Upper lobe of right lung (tissue), 1 donor: ENCODE measurements around the gene MAP2K7. TPM values are rescaled to one million over a fixed set of nuclear protein-coding genes. Genes with fewer than 3 reads are reported as not detected.
A peak's percentile ranks its signal among the peaks of the same experiment; 100 is the strongest.

Source experiments
- ATAC-seq: fragments of 200-7000 bp; cut with Tn5 transposase; one replicate; pipeline ENCODE4 v1.9.1; 2020; ENCODE audit warnings: mild to moderate bottlenecking, moderate library complexity
- DNase-seq: peaks from one replicate; pipeline ENCODE4 v3.0.0-alpha.2; 2020
- H3K27ac ChIP-seq: fragments of 200-600 bp; one replicate; pipeline ENCODE4 v1.8.0; 2022
- H3K27me3 ChIP-seq: fragments of 200-600 bp; one replicate; pipeline ENCODE4 v1.8.0; 2022; ENCODE audit warnings: mild to moderate bottlenecking
- H3K36me3 ChIP-seq: fragments of 200-600 bp; one replicate; pipeline ENCODE4 v1.8.0; 2022
- H3K4me1 ChIP-seq: fragments of 200-600 bp; one replicate; pipeline ENCODE4 v1.8.0; 2022
- H3K4me3 ChIP-seq: fragments of 200-600 bp; one replicate; pipeline ENCODE4 v1.8.0; 2022; ENCODE audit warnings: mild to moderate bottlenecking
- H3K9me3 ChIP-seq: fragments of 200-600 bp; one replicate; pipeline ENCODE4 v1.8.0; 2022
- intact Hi-C: fragments of 100-400 bp; cut with DNase I; formaldehyde crosslinking; loops from one replicate; pipeline ENCODE4 v1.11.0; 2022
- long read RNA-seq: library from polyadenylated mRNA; unstranded; transcript quantifications from one replicate; pipeline ENCODE4 v2.0.0, GENCODE V29; 2021
- total RNA-seq: library from RNA; stranded (reverse); fragmentation: NEBNext Ultra II Directional; extraction: Animal tissue kit (Norgen Biotek cat#: 25700); gene quantifications from one replicate; pipeline ENCODE4 v1.2.1, GENCODE V29; 2021
- TF ChIP-seq, protein P1 (sequence below): fragments of 200-600 bp; IDR thresholded peaks from one replicate; pipeline ENCODE4 v1.8.0; 2022; ENCODE audit warnings: antibody characterized with exemption
- donor health status: DM: no; HTN: yes; CAD: no; lungs with severe emphysema.

The MAP2K7 gene
- total RNA-seq: 36.4 TPM
- long read RNA-seq, partial matches to known transcripts: 3 of 29 reads
- long read RNA-seq, other reads (novel, unspliced or antisense): 24 of 29 reads

DNA sequence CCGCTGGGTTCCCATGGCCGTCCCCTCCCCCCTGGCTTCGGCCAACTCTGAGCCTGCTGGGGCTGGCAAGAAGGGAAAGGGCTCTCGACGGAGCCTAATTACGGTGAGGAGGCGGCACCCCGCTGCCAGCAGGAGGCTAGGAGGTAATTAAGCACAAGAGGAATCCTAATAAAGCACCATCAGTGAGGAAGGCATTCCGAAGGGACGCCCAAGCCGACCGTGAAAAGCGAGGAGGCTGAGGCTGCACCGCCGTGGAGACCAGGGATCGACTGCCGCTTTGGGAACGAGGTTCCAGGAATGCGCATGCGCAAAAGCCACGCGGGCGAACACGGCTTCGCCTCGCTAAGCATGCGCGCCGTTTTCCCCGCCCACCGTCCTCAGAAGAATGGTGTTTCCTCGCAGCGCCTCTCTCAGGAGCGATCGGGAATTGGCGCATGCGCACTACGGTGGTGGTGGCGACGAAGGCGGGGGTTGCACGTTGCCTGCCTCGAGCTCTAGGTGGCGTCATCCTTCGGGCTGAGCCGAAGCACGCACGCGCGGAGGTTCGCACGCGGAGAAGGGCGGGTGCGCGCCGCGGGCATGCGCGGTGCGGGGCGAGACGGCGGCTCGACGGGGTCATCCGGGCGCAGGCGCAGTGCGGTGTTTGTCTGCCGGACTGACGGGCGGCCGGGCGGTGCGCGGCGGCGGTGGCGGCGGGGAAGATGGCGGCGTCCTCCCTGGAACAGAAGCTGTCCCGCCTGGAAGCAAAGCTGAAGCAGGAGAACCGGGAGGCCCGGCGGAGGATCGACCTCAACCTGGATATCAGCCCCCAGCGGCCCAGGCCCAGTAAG is at the start of gene MAP2K7:
TSS of gene MAP2K7 (plus strand) at position 634 of the 830 bp plus-strand sequence. CDS start at position 702, 68 bp downstream.
- peaks cover 22% of the 10 kb centered on the region for H3K4me1 ChIP-seq
- H3K36me3 ChIP-seq: no peaks in the 10 kb centered on the region
- peak within 1 kb of the TSS; percentile 82 for H3K4me3 ChIP-seq
- TF ChIP-seq, protein P1, sequence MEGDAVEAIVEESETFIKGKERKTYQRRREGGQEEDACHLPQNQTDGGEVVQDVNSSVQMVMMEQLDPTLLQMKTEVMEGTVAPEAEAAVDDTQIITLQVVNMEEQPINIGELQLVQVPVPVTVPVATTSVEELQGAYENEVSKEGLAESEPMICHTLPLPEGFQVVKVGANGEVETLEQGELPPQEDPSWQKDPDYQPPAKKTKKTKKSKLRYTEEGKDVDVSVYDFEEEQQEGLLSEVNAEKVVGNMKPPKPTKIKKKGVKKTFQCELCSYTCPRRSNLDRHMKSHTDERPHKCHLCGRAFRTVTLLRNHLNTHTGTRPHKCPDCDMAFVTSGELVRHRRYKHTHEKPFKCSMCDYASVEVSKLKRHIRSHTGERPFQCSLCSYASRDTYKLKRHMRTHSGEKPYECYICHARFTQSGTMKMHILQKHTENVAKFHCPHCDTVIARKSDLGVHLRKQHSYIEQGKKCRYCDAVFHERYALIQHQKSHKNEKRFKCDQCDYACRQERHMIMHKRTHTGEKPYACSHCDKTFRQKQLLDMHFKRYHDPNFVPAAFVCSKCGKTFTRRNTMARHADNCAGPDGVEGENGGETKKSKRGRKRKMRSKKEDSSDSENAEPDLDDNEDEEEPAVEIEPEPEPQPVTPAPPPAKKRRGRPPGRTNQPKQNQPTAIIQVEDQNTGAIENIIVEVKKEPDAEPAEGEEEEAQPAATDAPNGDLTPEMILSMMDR: peak; percentile 62
- ATAC-seq (peak; percentile 91), DNase-seq (peak; percentile 100)
- intact Hi-C loops: no loop called here
- H3K27me3 ChIP-seq: no peaks in the 10 kb centered on the region
- peak within 1 kb of the TSS; percentile 84 for H3K27ac ChIP-seq
- H3K9me3 ChIP-seq: no peaks in the 10 kb centered on the region

DNA sequence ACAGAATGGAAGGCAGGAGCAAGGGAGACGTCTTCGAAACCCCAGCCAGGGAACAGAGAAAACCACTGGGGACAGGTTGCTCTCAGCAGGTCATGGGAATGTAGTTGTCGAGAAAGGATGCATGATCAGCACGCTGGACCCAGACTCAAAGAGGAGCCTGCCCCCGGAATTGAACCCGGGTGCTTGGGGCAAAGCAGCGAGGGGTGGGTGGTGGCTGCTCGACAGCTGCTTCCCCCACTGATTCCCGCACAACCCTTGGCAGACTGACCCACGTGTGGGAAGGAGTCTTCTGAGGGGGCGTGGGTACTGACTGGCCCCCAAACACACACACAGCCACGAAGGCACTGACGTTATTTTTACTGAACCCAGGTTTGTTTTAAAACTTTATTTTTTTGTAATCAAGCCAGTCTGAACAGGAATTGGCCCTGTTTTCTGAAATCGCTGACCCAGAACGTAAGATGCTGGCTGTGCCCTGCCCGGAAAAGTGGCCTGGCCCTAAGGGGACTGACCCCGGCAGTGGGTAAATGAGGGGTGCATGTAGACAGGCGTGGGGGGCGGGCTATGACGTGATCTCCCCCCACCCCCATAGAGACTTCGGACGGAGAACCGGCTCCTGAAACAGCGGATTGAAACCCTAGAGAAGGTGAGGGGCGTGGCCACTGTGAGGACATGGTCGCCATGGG is 48.1 kb upstream of the MAP2K7 start:
- H3K27me3 ChIP-seq: no peaks in the 10 kb centered on the region
- TF ChIP-seq, protein P1: no peak
- no peak overlapping the region for H3K27ac ChIP-seq
- no peaks in the 10 kb centered on the region for H3K36me3 ChIP-seq
- no peak overlapping the region for H3K4me3 ChIP-seq
- DNase-seq: no peak
- H3K9me3 ChIP-seq: no peaks in the 10 kb centered on the region
- H3K4me1 ChIP-seq: no peaks in the 10 kb centered on the region
- intact Hi-C loops: no loop called here
- no peak for ATAC-seq

DNA sequence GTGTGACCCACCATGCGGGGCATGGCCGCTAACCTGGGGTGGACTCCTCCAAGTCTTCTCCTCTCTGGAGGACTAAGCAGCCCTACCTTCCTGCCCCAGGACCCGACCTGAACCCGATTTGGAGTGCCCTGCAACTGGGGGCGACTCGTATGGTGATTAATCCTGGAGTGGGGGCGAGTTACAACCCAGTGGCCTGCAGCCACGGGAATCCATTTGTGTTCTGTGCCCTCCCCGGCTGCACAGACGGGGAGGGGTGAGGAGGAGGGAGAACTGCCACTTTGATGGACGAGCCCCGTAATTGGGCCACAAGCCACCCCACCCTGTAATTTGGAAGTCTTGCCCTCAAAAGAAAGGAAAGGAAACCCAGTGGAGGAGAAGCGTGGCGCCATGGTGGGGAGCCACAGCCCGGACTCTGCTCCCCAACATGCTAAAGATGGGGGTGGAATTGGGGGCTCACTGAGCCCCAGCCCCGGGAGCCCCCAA is 47.5 kb upstream of the MAP2K7 start:
- H3K27ac ChIP-seq: no peak overlapping the region
- no peaks in the 10 kb centered on the region for H3K4me1 ChIP-seq
- H3K4me3 ChIP-seq: no peak overlapping the region
- no peaks in the 10 kb centered on the region for H3K9me3 ChIP-seq
- no peaks in the 10 kb centered on the region for H3K36me3 ChIP-seq
- DNase-seq (no peak), ATAC-seq (no peak)
- TF ChIP-seq, protein P1: no peak
- intact Hi-C loops: no loop called here
- peaks cover 4% of the 10 kb centered on the region for H3K27me3 ChIP-seq

DNA sequence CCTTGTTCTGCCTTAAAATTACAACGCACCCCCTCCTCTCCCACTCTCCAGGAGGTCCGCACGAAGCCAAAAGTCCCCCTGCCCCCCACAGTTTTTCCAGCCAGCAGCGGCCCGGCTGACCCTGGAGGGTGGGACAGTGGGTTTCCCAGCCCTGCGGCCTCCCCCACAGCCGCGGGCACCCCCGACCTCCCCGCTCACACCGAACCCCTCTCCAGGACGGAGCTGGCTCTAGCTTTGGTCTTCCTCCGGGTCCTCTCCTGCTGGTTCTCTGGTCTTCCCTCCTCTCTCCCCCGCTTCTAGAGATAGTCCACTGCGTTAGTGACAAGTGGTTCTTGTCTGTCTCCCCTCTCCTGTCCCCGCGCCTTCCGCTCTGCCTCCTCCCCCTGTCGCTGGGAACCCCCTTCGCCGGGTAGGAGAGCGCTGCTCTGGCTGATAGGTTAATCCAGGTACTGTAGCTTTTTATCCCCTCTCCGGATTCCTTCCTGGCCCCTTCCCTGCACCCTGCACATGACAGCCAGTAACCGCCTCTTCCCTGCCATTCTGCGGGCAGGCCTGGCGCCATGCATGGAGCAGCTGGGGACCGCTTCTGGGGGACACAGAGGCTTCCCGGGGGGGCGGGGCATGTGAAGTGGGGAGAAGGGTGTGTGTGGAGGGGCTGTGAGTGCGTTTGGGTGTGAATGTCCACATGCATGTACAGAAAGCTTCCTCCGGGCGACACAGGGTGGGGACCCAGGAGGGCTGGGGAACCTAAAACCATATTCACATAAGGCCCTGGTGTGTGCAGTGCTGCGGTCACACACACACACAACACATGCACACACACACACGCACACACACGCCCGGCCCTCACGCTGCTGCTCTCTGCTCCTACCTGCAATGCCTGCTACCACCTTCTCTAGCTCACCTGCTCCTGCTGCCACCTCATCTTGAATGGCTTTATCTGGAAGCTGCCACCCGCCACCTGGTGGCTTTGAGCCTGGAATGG is 46.7 kb upstream of the MAP2K7 start:
- DNase-seq (no peak), ATAC-seq (no peak)
- peaks cover 12% of the 10 kb centered on the region for H3K27me3 ChIP-seq

More for the DNA sequence above, 46.7 kb upstream of the MAP2K7 start:
- Histone ChIP-seq H3K36me3 (no peaks in the 10 kb centered on the region), H3K4me3 (no peak overlapping the region), H3K27ac (no peak overlapping the region), H3K4me1 (peaks cover 4% of the 10 kb centered on the region), H3K9me3 (no peaks in the 10 kb centered on the region)
- TF ChIP-seq, protein P1: no peak
- intact Hi-C loops: no loop called here
